HEK293 (cell line): ENCODE results near the gene CACNA1F.

Experiments used
- KLF10 ChIP-seq: fragments of 450-650 bp; IDR thresholded peaks from 2 replicates; pipeline ENCODE4 v1.5.1; 2018; ENCODE audit warnings: missing biosample characterization, mild to moderate bottlenecking, missing genetic modification characterization
- TCF7L2 ChIP-seq: IDR thresholded peaks from 2 replicates; pipeline ENCODE4 v1.6.1; 2011; ENCODE audit warnings: low read depth, mild to moderate bottlenecking, inconsistent platforms, low read length, moderate library complexity, borderline replicate concordance

- TF ChIP-seq TCF7L2, result no peak
- no peak for TF ChIP-seq KLF10
Measured at GRCh38 chrX:49233176-49233575, at the start of gene CACNA1F.
